ENCODE data around the gene SMYD2. TPM values are rescaled to one million over a fixed set of nuclear protein-coding genes. Genes with fewer than 3 reads are reported as not detected.

Gene SMYD2
- total RNA-seq, 2 experiments from 2014 or later = 20.8 to 26.5 TPM

DNA sequence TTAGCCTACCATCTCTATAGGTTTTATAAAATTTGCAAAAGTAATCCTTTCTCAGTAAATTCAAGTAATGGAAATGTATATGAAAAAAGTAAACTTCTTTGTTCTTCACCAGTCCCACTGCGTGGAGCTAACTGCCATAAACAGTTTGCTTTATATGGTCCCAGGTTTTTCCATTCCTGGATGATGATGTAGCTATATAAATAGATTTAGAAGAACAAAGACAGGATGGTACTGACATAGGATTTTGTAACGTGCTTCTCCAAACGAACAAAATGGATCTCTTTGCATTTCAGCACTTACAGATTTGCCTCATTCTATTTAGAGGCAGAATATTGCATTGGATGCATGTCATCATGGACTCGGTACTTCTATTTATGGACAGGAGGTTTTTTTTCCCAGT lies 57.3 kb downstream of the SMYD2 start:
- no peaks in the 10 kb centered on the region for H3K79me2 ChIP-seq (ENCODE audit: insufficient read depth, low read depth, low read length)
- no peak overlapping the region for H3K4me2 ChIP-seq (ENCODE audit: low read length)
- intact Hi-C loops (cut with micrococcal nuclease; ENCODE audit: unreplicated experiment) = no loop called here
- H4K20me1 ChIP-seq (ENCODE audit: insufficient read depth, low read length) = no peaks in the 10 kb centered on the region
- POLR2A ChIA-PET = interaction anchor here (0.6 kb wide), 1 partner anchor 1218 kb away, joined by 3 read pairs; no protein-coding TSS in a partner anchor
- CTCF ChIA-PET (ENCODE audit: unreplicated experiment) = no interaction called here
- TF ChIP-seq, protein P1, sequence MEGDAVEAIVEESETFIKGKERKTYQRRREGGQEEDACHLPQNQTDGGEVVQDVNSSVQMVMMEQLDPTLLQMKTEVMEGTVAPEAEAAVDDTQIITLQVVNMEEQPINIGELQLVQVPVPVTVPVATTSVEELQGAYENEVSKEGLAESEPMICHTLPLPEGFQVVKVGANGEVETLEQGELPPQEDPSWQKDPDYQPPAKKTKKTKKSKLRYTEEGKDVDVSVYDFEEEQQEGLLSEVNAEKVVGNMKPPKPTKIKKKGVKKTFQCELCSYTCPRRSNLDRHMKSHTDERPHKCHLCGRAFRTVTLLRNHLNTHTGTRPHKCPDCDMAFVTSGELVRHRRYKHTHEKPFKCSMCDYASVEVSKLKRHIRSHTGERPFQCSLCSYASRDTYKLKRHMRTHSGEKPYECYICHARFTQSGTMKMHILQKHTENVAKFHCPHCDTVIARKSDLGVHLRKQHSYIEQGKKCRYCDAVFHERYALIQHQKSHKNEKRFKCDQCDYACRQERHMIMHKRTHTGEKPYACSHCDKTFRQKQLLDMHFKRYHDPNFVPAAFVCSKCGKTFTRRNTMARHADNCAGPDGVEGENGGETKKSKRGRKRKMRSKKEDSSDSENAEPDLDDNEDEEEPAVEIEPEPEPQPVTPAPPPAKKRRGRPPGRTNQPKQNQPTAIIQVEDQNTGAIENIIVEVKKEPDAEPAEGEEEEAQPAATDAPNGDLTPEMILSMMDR (conservative IDR thresholded peaks at IDR 0.05; ENCODE audit: low read length) = no peak
- TF ChIP-seq EZH2phosphoT487 (IDR thresholded peaks at IDR 0.05; ENCODE audit: borderline replicate concordance, low read depth, low read length) = no peak
- H3K9me3 ChIP-seq (ENCODE audit: low read length) = no peaks in the 10 kb centered on the region
- no peak for DNase-seq (ENCODE audit: low spot score)
- H3K27ac ChIP-seq (ENCODE audit: low read depth, low read length, poor library complexity, severe bottlenecking) = no peak overlapping the region
- H2AFZ ChIP-seq (ENCODE audit: low read length) = no peak overlapping the region
- H3K36me3 ChIP-seq (ENCODE audit: insufficient read depth, low read length) = no peaks in the 10 kb centered on the region; the same call in 1 of the 2 replicates
- BruUV-seq (replicated peaks) = no TSS peak
- no peak overlapping the region for H3K4me3 ChIP-seq (ENCODE audit: low read depth, low read length, poor library complexity, severe bottlenecking)
- no peaks in the 10 kb centered on the region for H3K4me1 ChIP-seq (ENCODE audit: insufficient read depth, low read length, poor library complexity, severe bottlenecking)
- H3K9me2 ChIP-seq (ENCODE audit: insufficient read depth, low read length) = no peaks in the 10 kb centered on the region

DNA sequence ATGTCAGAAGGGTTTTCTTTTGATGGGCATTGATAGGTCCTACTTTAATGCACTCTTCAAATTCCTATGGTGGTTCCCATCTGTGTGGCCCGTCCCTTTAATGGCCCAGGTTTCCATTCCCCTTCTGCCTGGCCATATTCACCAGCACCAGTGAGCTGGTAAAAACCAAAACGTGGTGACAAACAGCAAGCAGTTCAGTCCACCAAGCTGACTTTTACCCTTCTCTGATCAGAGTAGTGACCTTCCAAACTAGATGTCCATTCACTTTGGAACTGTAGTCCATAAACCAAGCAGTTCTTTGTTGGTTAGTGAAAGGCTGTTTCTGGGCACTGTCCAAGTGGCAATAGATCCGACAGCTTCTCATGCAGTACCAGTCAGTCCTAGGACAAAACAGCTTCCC lies 60.5 kb downstream of the SMYD2 start:
- no peaks in the 10 kb centered on the region for H3K36me3 ChIP-seq (ENCODE audit: insufficient read depth, low read length)
- peaks cover 10% of the 10 kb centered on the region; the same call in 1 of the 2 replicates for H3K9me3 ChIP-seq (ENCODE audit: low read length)
- no peaks in the 10 kb centered on the region for H3K4me1 ChIP-seq (ENCODE audit: insufficient read depth, low read length, poor library complexity, severe bottlenecking)
- no peaks in the 10 kb centered on the region for H3K79me2 ChIP-seq (ENCODE audit: insufficient read depth, low read depth, low read length)
- H4K20me1 ChIP-seq (ENCODE audit: insufficient read depth, low read length) = no peaks in the 10 kb centered on the region
- no peak overlapping the region for H2AFZ ChIP-seq (ENCODE audit: low read length)
- H3K27ac ChIP-seq (ENCODE audit: low read depth, low read length, poor library complexity, severe bottlenecking) = no peak overlapping the region
- ChIA-PET POLR2A (interaction anchor here (0.6 kb wide), 1 partner anchor 1160 kb away, joined by 3 read pairs; no protein-coding TSS in a partner anchor), CTCF (ENCODE audit: unreplicated experiment) (no interaction called here)
- no peak for TF ChIP-seq EZH2phosphoT487 (IDR thresholded peaks at IDR 0.05; ENCODE audit: borderline replicate concordance, low read depth, low read length)
- TF ChIP-seq, protein P1 (conservative IDR thresholded peaks at IDR 0.05; ENCODE audit: low read length) = no peak
- H3K4me2 ChIP-seq (ENCODE audit: low read length) = no peak overlapping the region
- BruUV-seq (replicated peaks) = no TSS peak
- no peak overlapping the region for H3K4me3 ChIP-seq (ENCODE audit: low read depth, low read length, poor library complexity, severe bottlenecking)
- H3K9me2 ChIP-seq (ENCODE audit: insufficient read depth, low read length) = no peaks in the 10 kb centered on the region
- no peak for DNase-seq (ENCODE audit: low spot score)
- intact Hi-C loops (cut with micrococcal nuclease; ENCODE audit: unreplicated experiment) = no loop called here

DNA sequence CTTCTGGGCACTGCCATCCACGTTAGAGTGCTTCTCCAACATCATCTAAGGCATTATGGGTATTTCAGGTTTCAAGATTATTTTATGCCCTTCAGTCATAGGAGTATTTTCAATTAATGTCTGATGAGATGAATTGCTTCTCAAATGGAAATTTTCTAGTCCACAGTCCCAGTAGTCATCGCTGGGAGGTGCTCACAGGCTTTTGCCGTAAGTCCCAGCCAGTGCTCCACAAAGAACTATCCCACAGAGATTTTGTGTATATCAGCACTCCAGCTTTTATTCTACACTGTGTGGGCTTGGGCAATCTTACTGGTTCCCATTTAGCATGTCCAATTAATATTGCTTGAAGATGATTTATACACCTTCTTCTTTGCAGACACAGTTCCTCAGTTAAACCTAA lies 61.0 kb downstream of the SMYD2 start:
- ChIA-PET CTCF (ENCODE audit: unreplicated experiment) (no interaction called here), POLR2A (interaction anchor here (0.6 kb wide), 1 partner anchor 1159 kb away, joined by 3 read pairs; no protein-coding TSS in a partner anchor)
- no peak for DNase-seq (ENCODE audit: low spot score)
- Histone ChIP-seq H4K20me1 (ENCODE audit: insufficient read depth, low read length) (no peaks in the 10 kb centered on the region), H3K4me1 (ENCODE audit: insufficient read depth, low read length, poor library complexity, severe bottlenecking) (no peaks in the 10 kb centered on the region), H3K4me3 (ENCODE audit: low read depth, low read length, poor library complexity, severe bottlenecking) (no peak overlapping the region), H3K79me2 (ENCODE audit: insufficient read depth, low read depth, low read length) (no peaks in the 10 kb centered on the region), H3K36me3 (ENCODE audit: insufficient read depth, low read length) (no peaks in the 10 kb centered on the region), H2AFZ (ENCODE audit: low read length) (no peak overlapping the region), H3K9me2 (ENCODE audit: insufficient read depth, low read length) (no peaks in the 10 kb centered on the region), H3K27ac (ENCODE audit: low read depth, low read length, poor library complexity, severe bottlenecking) (no peak overlapping the region), H3K9me3 (ENCODE audit: low read length) (peaks cover 10% of the 10 kb centered on the region; the same call in 1 of the 2 replicates), H3K4me2 (ENCODE audit: low read length) (no peak overlapping the region)
- TF ChIP-seq EZH2phosphoT487 (IDR thresholded peaks at IDR 0.05; ENCODE audit: borderline replicate concordance, low read depth, low read length) = no peak
- TF ChIP-seq, protein P1 (conservative IDR thresholded peaks at IDR 0.05; ENCODE audit: low read length) = no peak
- intact Hi-C loops (cut with micrococcal nuclease; ENCODE audit: unreplicated experiment) = no loop called here
- no TSS peak for BruUV-seq (replicated peaks)

All from OCI-LY7 (cell line).